GM23248 (cell line): ENCODE measurements around the gene ZNF441. TPM values are rescaled to one million over a fixed set of nuclear protein-coding genes. Genes with fewer than 3 reads are reported as not detected.

Experiments used
- DNase-seq: peaks from one replicate; pipeline ENCODE4 v3.0.0-alpha.2; 2015
- H2AFZ ChIP-seq: fragments of 200-600 bp; sonication (generic); 2 replicates; pipeline ENCODE4 v1.6.1; 2016; ENCODE audit warnings: antibody characterized with exemption
- H3F3A ChIP-seq: fragments of 200-600 bp; sonication (generic); 2 replicates; pipeline ENCODE4 v1.6.1; 2016; ENCODE audit warnings: mild to moderate bottlenecking, antibody characterized with exemption, mixed run types; ENCODE audit not compliant: insufficient read depth
- H3K27ac ChIP-seq: fragments of 200-600 bp; sonication (generic); 2 replicates; pipeline ENCODE4 v1.5.1; 2016; ENCODE audit warnings: mild to moderate bottlenecking
- H3K27me3 ChIP-seq: fragments of 200-600 bp; sonication (generic); replicated peaks from 2 replicates; pipeline ENCODE4 v1.6.1; 2016; ENCODE audit warnings: mild to moderate bottlenecking; ENCODE audit not compliant: insufficient read depth
- H3K36me3 ChIP-seq: fragments of 200-600 bp; sonication (generic); 2 replicates; pipeline ENCODE4 v1.6.1; 2016; ENCODE audit warnings: low read depth, mild to moderate bottlenecking
- H3K4me1 ChIP-seq: fragments of 200-600 bp; sonication (generic); 2 replicates; pipeline ENCODE4 v1.6.1; 2016; ENCODE audit warnings: mild to moderate bottlenecking; ENCODE audit not compliant: insufficient read depth
- H3K4me2 ChIP-seq: fragments of 200-600 bp; sonication (generic); one replicate; pipeline ENCODE4 v1.6.1; 2016; ENCODE audit warnings: mild to moderate bottlenecking; ENCODE audit not compliant: unreplicated experiment
- H3K4me3 ChIP-seq: fragments of 200-600 bp; sonication (generic); 2 replicates; pipeline ENCODE4 v1.5.1; 2016; ENCODE audit warnings: mild to moderate bottlenecking
- H3K79me2 ChIP-seq: fragments of 200-600 bp; sonication (generic); 2 replicates; pipeline ENCODE4 v1.6.1; 2016; ENCODE audit warnings: mild to moderate bottlenecking; ENCODE audit not compliant: insufficient read depth
- H3K9ac ChIP-seq: fragments of 200-600 bp; sonication (generic); 2 replicates; pipeline ENCODE4 v1.6.1; 2016; ENCODE audit warnings: mild to moderate bottlenecking
- H3K9me2 ChIP-seq: fragments of 200-600 bp; sonication (generic); 2 replicates; pipeline ENCODE4 v1.6.1; 2016; ENCODE audit warnings: mixed run types, mild to moderate bottlenecking, moderate library complexity; ENCODE audit not compliant: insufficient read depth
- H3K9me3 ChIP-seq: fragments of 200-600 bp; sonication (generic); one replicate; pipeline ENCODE4 v1.6.1; 2017; ENCODE audit warnings: low read depth
- H4K20me1 ChIP-seq: fragments of 200-600 bp; sonication (generic); 2 replicates; pipeline ENCODE4 v1.6.0; 2016; ENCODE audit not compliant: insufficient read depth
- EZH2 ChIP-seq: fragments of 200-600 bp; sonication (generic); IDR thresholded peaks from 2 replicates; pipeline ENCODE4 v1.6.1; 2018; ENCODE audit warnings: antibody characterized with exemption, mild to moderate bottlenecking; ENCODE audit not compliant: insufficient read depth, poor library complexity, severe bottlenecking
- EZH2phosphoT487 ChIP-seq: fragments of 200-600 bp; sonication (generic); IDR thresholded peaks from 2 replicates; pipeline ENCODE4 v1.6.1; 2018; ENCODE audit warnings: antibody characterized with exemption, moderate library complexity, mild to moderate bottlenecking, low read depth; ENCODE audit not compliant: insufficient read depth
- WGBS, 2 experiments: methylation state at CpG; one replicate each; pipeline ENCODE4 v1.1.6; 2015 to 2017; ENCODE audit warnings: low lambda C conversion rate in 2 of 2, low coverage in 1 of 2; ENCODE audit errors: missing lambda C conversion rate in 2 of 2; 5-methylcytosine and 5-hydroxymethylcytosine counted together
- in situ Hi-C: fragments of 300-500 bp; cut with MboI; formaldehyde crosslinking; loops from 2 replicates; pipeline ENCODE4 v1.15.0; 2020
- polyA plus RNA-seq: library from polyadenylated mRNA; unstranded; fragments of >200 nt; fragmentation: Nextera tagmentation; extraction: Ambion mirVana; gene quantifications from 2 replicates; pipeline ENCODE4 v1.2.1, GENCODE V29; 2016
- total RNA-seq: library from RNA; depleted of rRNA; stranded (reverse); fragments of >200 nt; shearing (Covaris generic); gene quantifications from 2 replicates; pipeline ENCODE4 v1.2.3, GENCODE V29; 2014

Gene ZNF441
- total and polyA plus RNA-seq, 2 experiments from 2014 or later, result 3.6 to 6.5 TPM

DNA sequence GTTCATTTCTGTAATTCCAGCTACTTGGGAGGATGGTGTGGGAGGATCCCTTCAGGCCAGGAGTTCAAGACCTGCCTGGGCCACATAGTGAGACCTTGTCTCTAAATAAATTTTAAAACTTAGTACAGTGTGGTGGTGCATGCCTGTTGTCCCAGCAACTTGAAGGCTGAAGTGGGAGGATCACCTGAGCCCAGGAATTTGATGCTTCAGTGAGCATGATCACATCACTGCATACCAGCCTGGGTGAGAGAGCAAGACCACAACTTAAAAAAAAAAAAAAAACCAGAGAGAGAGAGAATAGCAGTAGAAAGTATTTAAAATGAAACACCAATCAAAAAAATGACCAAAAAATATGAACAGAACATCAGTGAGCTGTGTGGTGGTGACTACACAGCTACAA lies 20.9 kb upstream of the ZNF441 start:
- in situ Hi-C loops, result no loop called here
- H3K4me1 ChIP-seq, result no peaks in the 10 kb centered on the region
- no peak overlapping the region for H3K9ac ChIP-seq
- H3K36me3 ChIP-seq, result no peaks in the 10 kb centered on the region
- TF ChIP-seq EZH2 (no peak), EZH2phosphoT487 (no peak)
- H3K27ac ChIP-seq, result no peak overlapping the region
- H3K9me2 ChIP-seq, result no peaks in the 10 kb centered on the region
- H3K9me3 ChIP-seq, result no peaks in the 10 kb centered on the region
- no peak overlapping the region for H3K4me3 ChIP-seq
- no peaks in the 10 kb centered on the region for H3K79me2 ChIP-seq
- no peak overlapping the region for H2AFZ ChIP-seq
- H3F3A ChIP-seq, result no peaks in the 10 kb centered on the region
- no peaks in the 10 kb centered on the region for H3K27me3 ChIP-seq
- no peak overlapping the region for H3K4me2 ChIP-seq
- H4K20me1 ChIP-seq, result no peaks in the 10 kb centered on the region
- no peak for DNase-seq

DNA sequence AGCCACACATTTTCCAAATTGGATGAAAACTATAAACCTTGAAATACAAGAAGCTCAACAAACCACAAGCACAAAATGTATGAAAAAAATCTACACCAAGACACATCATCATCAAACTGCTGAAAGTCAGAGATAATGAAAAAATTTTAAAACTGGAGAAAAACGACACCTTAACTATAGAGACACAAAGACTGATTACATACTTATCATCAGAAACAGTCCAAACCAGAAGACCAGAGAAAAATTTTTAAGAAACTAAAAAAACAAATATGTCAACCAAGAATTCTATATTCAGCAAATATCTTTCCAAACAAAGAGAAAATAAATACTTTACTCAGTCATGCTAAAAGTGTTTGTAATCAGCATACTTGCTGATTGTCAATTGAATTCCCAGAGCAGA lies 19.5 kb upstream of the ZNF441 start:
- Histone ChIP-seq H3K9me2 (no peaks in the 10 kb centered on the region), H3K9me3 (no peaks in the 10 kb centered on the region), H3K9ac (no peak overlapping the region), H3K27me3 (no peaks in the 10 kb centered on the region), H3K4me2 (no peak overlapping the region), H3K36me3 (no peaks in the 10 kb centered on the region), H3F3A (no peaks in the 10 kb centered on the region), H3K4me1 (no peaks in the 10 kb centered on the region), H4K20me1 (no peaks in the 10 kb centered on the region), H3K27ac (no peak overlapping the region), H3K79me2 (no peaks in the 10 kb centered on the region), H3K4me3 (no peak overlapping the region), H2AFZ (no peak overlapping the region)
- DNase-seq, result no peak
- TF ChIP-seq EZH2phosphoT487, result no peak
- TF ChIP-seq EZH2, result no peak
- in situ Hi-C loops, result no loop called here
- WGBS, 2 experiments, result 15 to 33% methylated on average over 1 of the region's 1 CpG

DNA sequence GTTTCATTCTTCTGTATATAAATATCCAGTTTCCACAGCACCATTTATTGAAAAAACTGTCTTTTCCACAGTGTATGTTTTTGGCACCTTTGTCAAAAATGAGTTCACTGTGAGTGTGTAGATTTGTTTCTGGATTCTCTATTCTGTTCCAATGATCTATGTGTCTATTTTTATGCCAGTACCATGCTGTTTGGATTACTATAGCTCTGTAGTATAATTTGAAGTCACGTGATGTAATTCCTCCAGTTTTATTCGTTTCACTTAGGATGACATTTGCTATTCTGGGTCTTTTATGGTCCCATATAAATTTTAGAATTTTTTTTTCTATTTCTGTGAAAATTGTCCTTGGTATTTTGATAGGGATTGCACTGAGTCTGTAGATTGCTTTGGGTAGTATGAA lies 17.0 kb upstream of the ZNF441 start:
- Histone ChIP-seq H3K9me2 (no peaks in the 10 kb centered on the region), H3K9me3 (no peaks in the 10 kb centered on the region), H3F3A (no peaks in the 10 kb centered on the region), H3K4me2 (no peak overlapping the region), H3K4me3 (no peak overlapping the region), H4K20me1 (no peaks in the 10 kb centered on the region), H3K9ac (no peak overlapping the region), H2AFZ (no peak overlapping the region), H3K79me2 (no peaks in the 10 kb centered on the region), H3K27me3 (no peaks in the 10 kb centered on the region), H3K27ac (no peak overlapping the region), H3K36me3 (no peaks in the 10 kb centered on the region), H3K4me1 (no peaks in the 10 kb centered on the region)
- WGBS, 2 experiments, result 18 to 24% methylated on average over 2 of the region's 2 CpGs
- no peak for DNase-seq
- in situ Hi-C loops, result no loop called here
- no peak for TF ChIP-seq EZH2phosphoT487
- no peak for TF ChIP-seq EZH2

DNA sequence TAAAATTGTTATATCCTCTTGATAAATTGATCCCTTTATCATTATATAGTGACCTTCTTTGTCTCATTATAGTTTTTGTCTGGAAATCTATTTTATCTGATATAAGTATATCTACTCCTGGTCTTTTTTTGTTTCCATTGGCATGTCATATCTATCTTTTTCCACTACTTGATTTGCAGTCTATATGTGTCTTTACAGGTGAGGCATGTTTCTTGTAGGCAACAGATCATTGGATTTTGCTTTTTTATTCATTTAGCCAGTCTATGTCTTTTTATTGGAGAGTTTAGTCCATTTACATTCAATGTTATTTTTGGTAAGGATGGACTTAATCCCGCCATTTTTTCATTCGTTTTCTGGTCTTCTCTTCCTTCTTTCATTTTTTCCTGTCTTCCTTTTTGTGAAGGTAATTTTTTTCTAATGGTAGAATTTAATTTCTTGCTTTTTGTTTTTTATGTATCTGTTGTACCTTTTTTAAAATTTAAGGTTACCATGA lies 14.5 kb upstream of the ZNF441 start:
- H3K4me2 ChIP-seq, result no peak overlapping the region
- in situ Hi-C loops, result no loop called here
- WGBS, 2 experiments, result 7 to 8% methylated on average over 2 of the region's 2 CpGs
- no peak overlapping the region for H3K9ac ChIP-seq
- no peaks in the 10 kb centered on the region for H3K9me3 ChIP-seq
- no peaks in the 10 kb centered on the region for H3K4me1 ChIP-seq
- no peaks in the 10 kb centered on the region for H3K36me3 ChIP-seq
- H3F3A ChIP-seq, result no peaks in the 10 kb centered on the region
- no peaks in the 10 kb centered on the region for H3K79me2 ChIP-seq
- no peak overlapping the region for H3K4me3 ChIP-seq
- no peaks in the 10 kb centered on the region for H3K27me3 ChIP-seq
- no peaks in the 10 kb centered on the region for H3K9me2 ChIP-seq
- DNase-seq, result no peak
- no peak overlapping the region for H2AFZ ChIP-seq
- H4K20me1 ChIP-seq, result no peaks in the 10 kb centered on the region
- TF ChIP-seq EZH2, result no peak
- TF ChIP-seq EZH2phosphoT487, result no peak
- no peak overlapping the region for H3K27ac ChIP-seq

DNA sequence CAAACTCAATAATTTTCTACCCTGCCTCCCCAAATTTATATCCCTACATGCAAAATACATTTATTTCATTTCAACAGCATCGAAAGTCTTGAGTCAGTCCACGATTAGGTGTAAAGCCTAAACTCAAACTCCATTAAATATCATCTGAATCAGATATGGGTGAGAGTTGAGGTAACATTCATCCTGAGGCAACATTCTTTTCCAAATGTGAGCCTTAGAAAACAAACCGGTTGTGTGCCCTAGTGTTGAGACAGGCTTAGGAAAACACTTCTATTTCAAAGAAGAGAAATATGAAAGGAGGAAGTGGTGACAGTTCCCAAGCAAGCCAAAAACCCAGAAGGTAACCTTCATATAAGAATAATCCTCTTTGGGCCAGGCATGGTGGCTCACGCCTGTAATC lies 12.1 kb upstream of the ZNF441 start:
- H3K9me3 ChIP-seq, result no peaks in the 10 kb centered on the region
- H3K4me2 ChIP-seq, result no peak overlapping the region
- H3K27me3 ChIP-seq, result no peaks in the 10 kb centered on the region
- no peaks in the 10 kb centered on the region for H3K36me3 ChIP-seq
- no peaks in the 10 kb centered on the region for H3K4me1 ChIP-seq
- no peaks in the 10 kb centered on the region for H4K20me1 ChIP-seq
- no peak overlapping the region for H3K27ac ChIP-seq
- 39 to 40% methylated on average over 4 of the region's 4 CpGs for WGBS, 2 experiments
- no peak for DNase-seq
- no peak overlapping the region for H3K4me3 ChIP-seq
- H3K9ac ChIP-seq, result no peak overlapping the region
- H2AFZ ChIP-seq, result no peak overlapping the region
- H3K79me2 ChIP-seq, result no peaks in the 10 kb centered on the region
- in situ Hi-C loops, result no loop called here
- no peaks in the 10 kb centered on the region for H3K9me2 ChIP-seq
- TF ChIP-seq EZH2phosphoT487 (no peak), EZH2 (no peak)
- no peaks in the 10 kb centered on the region for H3F3A ChIP-seq
